Stimulated activated CD8-positive, alpha-beta memory T cell treated with anti-CD3 and anti-CD28 coated beads, Interleukin-7, amount 100 ng/mL, for 48 hours (primary cell): Measurements from ENCODE around the gene HEPACAM.
A peak's percentile ranks its signal among the peaks of the same experiment; 100 is the strongest.

Experiments
- DNase-seq, 2 donors: peaks; one replicate each; pipeline ENCODE4 v3.0.0-alpha.2; 2020; ENCODE audit warnings: low read depth in 1 of 2; ENCODE audit errors: extremely low read depth in 1 of 2

The HEPACAM gene

GRCh38 chr11:124886476-124886875 lies 49.4 kb downstream of the HEPACAM start:
- DNase-seq, result no peak

- no peak for DNase-seq
Measured at GRCh38 chr11:124884869-124885479, 50.9 kb downstream of the HEPACAM start.

GRCh38 chr11:124884340-124884739 lies 51.5 kb downstream of the HEPACAM start:
- DNase-seq, result no peak

- no peak for DNase-seq
Measured at GRCh38 chr11:124882339-124883071, 53.3 kb downstream of the HEPACAM start.

GRCh38 chr11:124880958-124881357 lies 54.9 kb downstream of the HEPACAM start:
- DNase-seq, result no peak

- no peak for DNase-seq
Measured at GRCh38 chr11:124880290-124880611, 55.6 kb downstream of the HEPACAM start.

- DNase-seq, result no peak
Measured at GRCh38 chr11:124879493-124880289, 56.2 kb downstream of the HEPACAM start.

- DNase-seq, result no peak
Measured at GRCh38 chr11:124878759-124879492, 56.9 kb downstream of the HEPACAM start.

- no peak for DNase-seq
Measured at GRCh38 chr11:124877910-124878758, 57.7 kb downstream of the HEPACAM start.

GRCh38 chr11:124877631-124877909 lies 58.3 kb downstream of the HEPACAM start:
- no peak for DNase-seq

- no peak for DNase-seq
Measured at GRCh38 chr11:124876818-124877630, 58.8 kb downstream of the HEPACAM start.

- DNase-seq, result peak; percentile 55 to 76
Measured at GRCh38 chr11:124875943-124876817, 59.7 kb downstream of the HEPACAM start.

- DNase-seq, result no peak
Measured at GRCh38 chr11:124875401-124875800, 60.4 kb downstream of the HEPACAM start.

GRCh38 chr11:124874571-124875255 lies 61.1 kb downstream of the HEPACAM start:
- DNase-seq, result no peak

- no peak for DNase-seq
Measured at GRCh38 chr11:124873951-124874350, 61.9 kb downstream of the HEPACAM start.

GRCh38 chr11:124872741-124873140 lies 63.1 kb downstream of the HEPACAM start:
- DNase-seq, result no peak

GRCh38 chr11:124872280-124872679 lies 63.6 kb downstream of the HEPACAM start:
- DNase-seq, result no peak

- no peak for DNase-seq
Measured at GRCh38 chr11:124870430-124870829, 65.4 kb downstream of the HEPACAM start.
